Liver (tissue), 9 donors: Measurements from ENCODE around the gene SLC25A22. TPM values are rescaled to one million over a fixed set of nuclear protein-coding genes. Genes with fewer than 3 reads are reported as not detected.
A peak's percentile ranks its signal among the peaks of the same experiment; 100 is the strongest.

Experiments
- DNase-seq: peaks from one replicate; pipeline ENCODE4 v3.0.0-alpha.2; 2017; ENCODE audit warnings: low spot score
- H3K27ac ChIP-seq, 2 donors: one replicate each; pipeline ENCODE4 v1.7.0; 2013; ENCODE audit warnings: inconsistent platforms in 2 of 2, low read length in 2 of 2, control low read depth in 1 of 2, low read depth in 1 of 2, mild to moderate bottlenecking in 1 of 2
- H3K27me3 ChIP-seq, 4 donors: one replicate each; pipeline versions ENCODE4 v1.6.1 to v1.7.0; 2013; ENCODE audit warnings: low read length in 3 of 4, inconsistent platforms in 1 of 4, mild to moderate bottlenecking in 1 of 4, moderate library complexity in 1 of 4; ENCODE audit not compliant: control insufficient read depth in 4 of 4, insufficient read depth in 4 of 4
- H3K36me3 ChIP-seq, 4 donors: one replicate each; pipeline versions ENCODE4 v1.6.1 to v1.7.0; 2013; ENCODE audit warnings: low read length in 3 of 4, mild to moderate bottlenecking in 3 of 4, low read depth in 1 of 4, moderate library complexity in 1 of 4; ENCODE audit not compliant: control insufficient read depth in 4 of 4, insufficient read depth in 3 of 4
- H3K4me1 ChIP-seq, 4 donors: one replicate each; pipeline versions ENCODE4 v1.6.1 to v1.7.0; 2013; ENCODE audit warnings: low read length in 3 of 4, mild to moderate bottlenecking in 3 of 4, moderate library complexity in 1 of 4; ENCODE audit not compliant: control insufficient read depth in 4 of 4, insufficient read depth in 4 of 4
- H3K4me3 ChIP-seq, 3 donors: one replicate each; pipeline versions ENCODE4 v1.6.1 to v1.7.0; 2013; ENCODE audit warnings: low read length in 3 of 3, control low read depth in 1 of 3, low read depth in 1 of 3, mild to moderate bottlenecking in 1 of 3
- H3K9ac ChIP-seq, 2 donors: one replicate each; pipeline ENCODE4 v1.7.0; 2013; ENCODE audit warnings: low read length in 2 of 2, mild to moderate bottlenecking in 2 of 2, moderate library complexity in 2 of 2, control low read depth in 1 of 2, low read depth in 1 of 2
- H3K9me3 ChIP-seq, 4 donors: one replicate each; pipeline versions ENCODE4 v1.6.1 to v1.7.0; 2013; ENCODE audit warnings: low read length in 3 of 4; ENCODE audit not compliant: control insufficient read depth in 4 of 4
- FOXA2 ChIP-seq: IDR thresholded peaks from 2 replicates; pipeline ENCODE4 v1.6.1; 2016; ENCODE audit warnings: antibody characterized with exemption
- HNF4A ChIP-seq, 2 donors: conservative IDR thresholded peaks; 2 replicates each; pipeline ENCODE4 v1.6.1; 2016; ENCODE audit warnings: antibody characterized with exemption in 2 of 2, mild to moderate bottlenecking in 2 of 2
- MAX ChIP-seq: IDR thresholded peaks from 2 replicates; pipeline ENCODE4 v1.6.1; 2016; ENCODE audit warnings: antibody characterized with exemption
- RAD21 ChIP-seq, 2 donors: IDR thresholded peaks; 2 replicates each; pipeline ENCODE4 v1.6.1; 2016; ENCODE audit warnings: antibody characterized with exemption in 2 of 2, mild to moderate bottlenecking in 2 of 2
- REST ChIP-seq: IDR thresholded peaks from 2 replicates; pipeline ENCODE4 v1.6.1; 2016; ENCODE audit warnings: antibody characterized with exemption, mild to moderate bottlenecking
- RXRA ChIP-seq, 2 donors: IDR thresholded peaks; 2 replicates each; pipeline ENCODE4 v1.6.1; 2017 to 2018; ENCODE audit warnings: antibody characterized with exemption in 2 of 2, mild to moderate bottlenecking in 1 of 2
- TAF1 ChIP-seq: conservative IDR thresholded peaks from 2 replicates; pipeline ENCODE4 v1.6.1; 2016; ENCODE audit warnings: antibody characterized with exemption, mild to moderate bottlenecking
- ZBTB33 ChIP-seq: IDR thresholded peaks from 2 replicates; pipeline ENCODE4 v1.6.1; 2016; ENCODE audit warnings: antibody characterized with exemption
- WGBS: extraction: QIAGEN DNeasy Blood & Tissue Kit; methylation state at CpG from one replicate; pipeline ENCODE4 v1.1.7; 2013; 5-methylcytosine and 5-hydroxymethylcytosine counted together
- polyA plus RNA-seq, 2 donors: library from polyadenylated mRNA; stranded (reverse) in 1 of 2; unstranded in 1 of 2; fragments of 200-250 nt in 1 of 2; fragments of >200 nt in 1 of 2; fragmentation: Nextera tagmentation in 1 of 2; extraction: Ambion mirVana in 1 of 2; gene quantifications; one replicate each; pipeline versions ENCODE4 v1.2.1 to v1.2.3, GENCODE V29; 2013 to 2015
- total RNA-seq, 2 donors: library from RNA; depleted of rRNA; stranded (reverse); fragments of >200 nt; gene quantifications; one replicate each; pipeline ENCODE4 v1.2.3, GENCODE V29; 2014
- TF ChIP-seq, protein P1 (sequence below): fragments of 150-350 bp; IDR thresholded peaks from 2 replicates; pipeline ENCODE4 v1.5.1; 2017; ENCODE audit warnings: improper control_type of control experiment, low read depth, low read length; ENCODE audit not compliant: missing input control
- donor health status: healthy.
- donor health status: healthy.
- donor health status: healthy.
- donor health status: healthy.
- donor health status: healthy.

The SLC25A22 gene
- total and polyA plus RNA-seq, 4 donors, result 5.3 to 26.8 (median 12.1) TPM

GRCh38 chr11:749731-750130 is 48.4 kb downstream of the SLC25A22 start:
- no peak for DNase-seq
- no peak overlapping the region for H3K27ac ChIP-seq

DNA sequence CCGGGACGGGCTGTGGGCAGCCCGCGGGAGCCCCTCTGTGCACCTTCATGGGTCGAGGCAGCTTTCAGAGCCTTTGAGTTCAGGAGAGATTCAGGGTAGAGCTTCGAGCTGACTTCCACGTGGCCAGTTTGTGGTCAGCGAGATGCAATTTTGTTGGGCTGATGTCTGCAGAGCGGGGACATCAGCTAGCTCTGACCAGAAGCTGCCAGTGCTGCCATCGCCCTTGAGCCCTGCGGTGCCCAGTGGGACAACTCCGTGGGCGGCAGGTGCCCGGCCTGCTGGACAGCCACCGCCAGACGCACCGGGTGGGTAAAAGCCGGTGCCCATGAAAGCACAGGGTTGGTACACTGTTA is 50.1 kb downstream of the SLC25A22 start:
- TF ChIP-seq MAX, result no peak
- TF ChIP-seq, protein P1, sequence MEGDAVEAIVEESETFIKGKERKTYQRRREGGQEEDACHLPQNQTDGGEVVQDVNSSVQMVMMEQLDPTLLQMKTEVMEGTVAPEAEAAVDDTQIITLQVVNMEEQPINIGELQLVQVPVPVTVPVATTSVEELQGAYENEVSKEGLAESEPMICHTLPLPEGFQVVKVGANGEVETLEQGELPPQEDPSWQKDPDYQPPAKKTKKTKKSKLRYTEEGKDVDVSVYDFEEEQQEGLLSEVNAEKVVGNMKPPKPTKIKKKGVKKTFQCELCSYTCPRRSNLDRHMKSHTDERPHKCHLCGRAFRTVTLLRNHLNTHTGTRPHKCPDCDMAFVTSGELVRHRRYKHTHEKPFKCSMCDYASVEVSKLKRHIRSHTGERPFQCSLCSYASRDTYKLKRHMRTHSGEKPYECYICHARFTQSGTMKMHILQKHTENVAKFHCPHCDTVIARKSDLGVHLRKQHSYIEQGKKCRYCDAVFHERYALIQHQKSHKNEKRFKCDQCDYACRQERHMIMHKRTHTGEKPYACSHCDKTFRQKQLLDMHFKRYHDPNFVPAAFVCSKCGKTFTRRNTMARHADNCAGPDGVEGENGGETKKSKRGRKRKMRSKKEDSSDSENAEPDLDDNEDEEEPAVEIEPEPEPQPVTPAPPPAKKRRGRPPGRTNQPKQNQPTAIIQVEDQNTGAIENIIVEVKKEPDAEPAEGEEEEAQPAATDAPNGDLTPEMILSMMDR, result no peak
- peak; percentile 84 for TF ChIP-seq REST
- no peak for TF ChIP-seq RAD21 (IDR thresholded peaks at IDR 0.05)
- TF ChIP-seq HNF4A (conservative IDR thresholded peaks at IDR 0.05), result no peak
- TF ChIP-seq FOXA2, result no peak
- H3K27ac ChIP-seq, result peak overlapping the region; percentile 56 to 72

More at GRCh38 chr11:749731-750130, 48.4 kb downstream of the SLC25A22 start:
- TF ChIP-seq ZBTB33, result no peak
- no peak for TF ChIP-seq TAF1
- peak in 1 of 2 donors; percentile 29 for TF ChIP-seq RXRA (IDR thresholded peaks at IDR 0.05)
- Histone ChIP-seq H3K9me3 (no peaks in the 10 kb centered on the region), H3K27me3 (no peaks in the 10 kb centered on the region), H3K36me3 (no peaks in the 10 kb centered on the region), H3K9ac (no peak overlapping the region), H3K4me3 (no peak overlapping the region), H3K4me1 (peaks cover 7 to 31% (median 24%) of the 10 kb centered on the region in 4 donors)
- 52% methylated on average over 2 of the region's 2 CpGs for WGBS

More for the DNA sequence above, 50.1 kb downstream of the SLC25A22 start:
- DNase-seq, result no peak
- no peaks in the 10 kb centered on the region for H3K27me3 ChIP-seq
- 6% methylated on average over 18 of the region's 18 CpGs for WGBS
- H3K9ac ChIP-seq, result peak overlapping the region in 1 of 2 donors; percentile 77
- peaks cover 7 to 31% (median 23%) of the 10 kb centered on the region in 4 donors for H3K4me1 ChIP-seq
- peak overlapping the region; percentile 44 to 99 (median 73) for H3K4me3 ChIP-seq
- H3K9me3 ChIP-seq, result no peaks in the 10 kb centered on the region
- H3K36me3 ChIP-seq, result no peaks in the 10 kb centered on the region
